WTC11 (cell line): ENCODE data around the gene PHKA2.

Experiments used
- CTCF ChIP-seq: fragments of 200-600 bp; IDR thresholded peaks from 2 replicates; pipeline ENCODE4 v1.8.0; 2022; ENCODE audit warnings: antibody characterized with exemption
- ESRRA ChIP-seq: sonication (generic); formaldehyde crosslinking; IDR thresholded peaks from 2 replicates; pipeline ENCODE4 v1.8.1; 2022; ENCODE audit warnings: mild to moderate bottlenecking, missing genetic modification reagents, borderline replicate concordance
- ETV6 ChIP-seq: sonication (generic); formaldehyde crosslinking; IDR thresholded peaks from 2 replicates; pipeline ENCODE4 v1.8.1; 2022; ENCODE audit warnings: mild to moderate bottlenecking, missing genetic modification reagents
- NFE2L1 ChIP-seq: sonication (generic); formaldehyde crosslinking; IDR thresholded peaks from 2 replicates; pipeline ENCODE4 v1.8.1; 2023; ENCODE audit warnings: missing genetic modification reagents
- NR3C1 ChIP-seq: sonication (generic); formaldehyde crosslinking; conservative IDR thresholded peaks from 2 replicates; pipeline ENCODE4 v1.8.1; 2023; ENCODE audit warnings: low read depth, mild to moderate bottlenecking, missing genetic modification reagents
- SP1 ChIP-seq: sonication (generic); formaldehyde crosslinking; conservative IDR thresholded peaks from 2 replicates; pipeline ENCODE4 v1.8.1; 2022; ENCODE audit warnings: missing genetic modification reagents
- ZBTB21 ChIP-seq: sonication (generic); formaldehyde crosslinking; IDR thresholded peaks from 2 replicates; pipeline ENCODE4 v1.8.1; 2023; ENCODE audit warnings: mild to moderate bottlenecking, missing genetic modification reagents, borderline replicate concordance
- ZNF121 ChIP-seq: sonication (generic); formaldehyde crosslinking; IDR thresholded peaks from 2 replicates; pipeline ENCODE4 v1.8.0; 2023; ENCODE audit warnings: missing genetic modification reagents
- ZNF263 ChIP-seq: sonication (generic); formaldehyde crosslinking; IDR thresholded peaks from 2 replicates; pipeline ENCODE4 v1.8.1; 2022; ENCODE audit warnings: low read depth, mild to moderate bottlenecking, moderate library complexity, missing genetic modification reagents
- TF ChIP-seq, protein P1 (sequence below): sonication (generic); formaldehyde crosslinking; IDR thresholded peaks from 2 replicates; pipeline ENCODE4 v1.8.1; 2023; ENCODE audit warnings: mild to moderate bottlenecking, missing genetic modification reagents

DNA sequence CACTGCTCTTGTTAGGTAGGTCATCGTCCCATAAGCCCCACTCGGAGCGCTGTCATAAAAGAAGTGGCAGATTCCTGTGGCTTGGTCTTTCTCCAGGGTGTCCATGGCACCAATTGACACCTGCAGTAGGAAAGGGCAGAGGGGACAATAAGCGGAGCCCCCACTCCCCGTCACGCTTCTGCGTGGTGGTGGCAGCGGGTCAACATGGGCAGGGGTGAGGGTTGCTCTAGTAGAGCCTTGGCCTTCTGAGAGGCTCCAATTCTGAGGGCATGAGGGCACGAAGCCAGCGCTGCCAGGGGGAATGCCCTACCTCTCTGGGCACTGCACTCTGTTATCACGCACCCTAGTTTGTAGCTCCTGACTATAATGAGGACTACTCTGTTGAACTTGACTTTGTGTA, 90.4 kb downstream of the PHKA2 start:
- no peak for TF ChIP-seq ZNF121
- no peak for TF ChIP-seq CTCF
- TF ChIP-seq NFE2L1 (CRISPR knock-in tag): no peak
- TF ChIP-seq SP1 (CRISPR knock-in tag): no peak
- TF ChIP-seq ETV6 (CRISPR knock-in tag): no peak
- no peak for TF ChIP-seq ZBTB21 (CRISPR knock-in tag)
- no peak for TF ChIP-seq NR3C1 (CRISPR knock-in tag)
- TF ChIP-seq, protein P1, sequence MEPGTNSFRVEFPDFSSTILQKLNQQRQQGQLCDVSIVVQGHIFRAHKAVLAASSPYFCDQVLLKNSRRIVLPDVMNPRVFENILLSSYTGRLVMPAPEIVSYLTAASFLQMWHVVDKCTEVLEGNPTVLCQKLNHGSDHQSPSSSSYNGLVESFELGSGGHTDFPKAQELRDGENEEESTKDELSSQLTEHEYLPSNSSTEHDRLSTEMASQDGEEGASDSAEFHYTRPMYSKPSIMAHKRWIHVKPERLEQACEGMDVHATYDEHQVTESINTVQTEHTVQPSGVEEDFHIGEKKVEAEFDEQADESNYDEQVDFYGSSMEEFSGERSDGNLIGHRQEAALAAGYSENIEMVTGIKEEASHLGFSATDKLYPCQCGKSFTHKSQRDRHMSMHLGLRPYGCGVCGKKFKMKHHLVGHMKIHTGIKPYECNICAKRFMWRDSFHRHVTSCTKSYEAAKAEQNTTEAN (CRISPR knock-in tag): no peak
- TF ChIP-seq ZNF263: no peak
- TF ChIP-seq ESRRA (CRISPR knock-in tag): no peak
